ENCODE results near the gene NSL1.

NSL1 gene

GRCh38 chr1:212685429-212685828 is 106.1 kb downstream of the NSL1 start:
- ChIA-PET POLR2A (ENCODE audit: low non-redundant PET) (no interaction called here), CTCF (no interaction called here)
- TF ChIP-seq CTCF (conservative IDR thresholded peaks at IDR 0.05; ENCODE audit: low read depth), result no peak
- DNase-seq (ENCODE audit: low spot score), result no peak
- no peak overlapping the region for H3K27ac ChIP-seq

GRCh38 chr1:212684521-212685090 is 107.0 kb downstream of the NSL1 start:
- CTCF ChIA-PET, result no interaction called here
- no peak for DNase-seq (ENCODE audit: low spot score)

GRCh38 chr1:212684076-212684475 is 107.5 kb downstream of the NSL1 start:
- ChIA-PET CTCF (no interaction called here), POLR2A (ENCODE audit: low non-redundant PET) (no interaction called here)
- no peak overlapping the region for H3K27ac ChIP-seq
- no peak for DNase-seq (ENCODE audit: low spot score)
- no peak for TF ChIP-seq CTCF (conservative IDR thresholded peaks at IDR 0.05; ENCODE audit: low read depth)

More at GRCh38 chr1:212684521-212685090, 107.0 kb downstream of the NSL1 start:
- H3K27ac ChIP-seq, result no peak overlapping the region
- POLR2A ChIA-PET (ENCODE audit: low non-redundant PET), result no interaction called here
- no peak for TF ChIP-seq CTCF (conservative IDR thresholded peaks at IDR 0.05; ENCODE audit: low read depth)

- DNase-seq (ENCODE audit: low spot score), result no peak
- ChIA-PET CTCF (interaction anchor here (0.6 kb wide), 2 partner anchors 118 to 157 kb away, joined by 3 read pairs; no protein-coding TSS in a partner anchor), POLR2A (ENCODE audit: low non-redundant PET) (no interaction called here)
- TF ChIP-seq CTCF (conservative IDR thresholded peaks at IDR 0.05; ENCODE audit: low read depth), result no peak
- H3K27ac ChIP-seq, result no peak overlapping the region
Measured at GRCh38 chr1:212683357-212683722, 108.2 kb downstream of the NSL1 start.

- H3K27ac ChIP-seq, result no peak overlapping the region
- DNase-seq (ENCODE audit: low spot score), result no peak
- no peak for TF ChIP-seq CTCF (conservative IDR thresholded peaks at IDR 0.05; ENCODE audit: low read depth)
- CTCF ChIA-PET, result no interaction called here
- POLR2A ChIA-PET (ENCODE audit: low non-redundant PET), result no interaction called here
Measured at GRCh38 chr1:212680680-212681389, 110.7 kb downstream of the NSL1 start.

- TF ChIP-seq CTCF (conservative IDR thresholded peaks at IDR 0.05; ENCODE audit: low read depth), result no peak
- no peak overlapping the region for H3K27ac ChIP-seq
- CTCF ChIA-PET, result no interaction called here
- POLR2A ChIA-PET (ENCODE audit: low non-redundant PET), result no interaction called here
- DNase-seq (ENCODE audit: low spot score), result no peak
Measured at GRCh38 chr1:212678456-212679410, 112.8 kb downstream of the NSL1 start.

Measured in RWPE1 (cell line).